ENCODE data around the gene HIP1.

- no peak for TF ChIP-seq CTCF (IDR thresholded peaks at IDR 0.05)
- TF ChIP-seq POLR2AphosphoS5 (IDR thresholded peaks at IDR 0.05; ENCODE audit: low read depth, low read length): no peak
- no peak for TF ChIP-seq REST (IDR thresholded peaks at IDR 0.05; ENCODE audit: insufficient read depth in 1 of 2, low read depth in 2 of 2, low read length in 1 of 2)
- TF ChIP-seq SIN3A (IDR thresholded peaks at IDR 0.05; ENCODE audit: borderline replicate concordance, insufficient read depth, low read depth, low read length): no peak
Observed at GRCh38 chr7:75756206-75756990, 17.7 kb upstream of the HIP1 start.
